Stimulated activated naive CD8-positive, alpha-beta T cell treated with anti-CD3 and anti-CD28 coated beads, Interleukin-15, amount 100 ng/mL, for 72 hours (primary cell): Measurements from ENCODE around the gene RASGRP3.

Experiments used
- ATAC-seq: fragments of 150-1000 bp; cut with Tn5 transposase; 2 replicates; pipeline ENCODE4 v1.10.0; 2021; ENCODE audit warnings: mild to moderate bottlenecking, moderate library complexity
- DNase-seq, 2 donors: peaks; one replicate each; pipeline ENCODE4 v3.0.0; 2021 to 2022
- H3K27ac Mint-ChIP-seq, 2 donors: one replicate each; pipeline ENCODE4 v1.8.0; 2022; ENCODE audit warnings: mild to moderate bottlenecking in 2 of 2, mixed read lengths in 2 of 2, moderate library complexity in 2 of 2
- H3K27me3 Mint-ChIP-seq: one replicate; pipeline ENCODE4 v1.8.0; 2022; ENCODE audit warnings: mixed read lengths
- H3K4me1 Mint-ChIP-seq: one replicate; pipeline ENCODE4 v1.8.0; 2022; ENCODE audit warnings: mild to moderate bottlenecking, mixed read lengths
- H3K4me3 Mint-ChIP-seq, 2 donors: one replicate each; pipeline ENCODE4 v1.8.0; 2022; ENCODE audit warnings: mild to moderate bottlenecking in 2 of 2, mixed read lengths in 2 of 2, moderate library complexity in 1 of 2
- H3K9me3 Mint-ChIP-seq, 2 donors: one replicate each; pipeline ENCODE4 v1.8.0; 2022; ENCODE audit warnings: mixed read lengths in 2 of 2

Gene RASGRP3

DNA sequence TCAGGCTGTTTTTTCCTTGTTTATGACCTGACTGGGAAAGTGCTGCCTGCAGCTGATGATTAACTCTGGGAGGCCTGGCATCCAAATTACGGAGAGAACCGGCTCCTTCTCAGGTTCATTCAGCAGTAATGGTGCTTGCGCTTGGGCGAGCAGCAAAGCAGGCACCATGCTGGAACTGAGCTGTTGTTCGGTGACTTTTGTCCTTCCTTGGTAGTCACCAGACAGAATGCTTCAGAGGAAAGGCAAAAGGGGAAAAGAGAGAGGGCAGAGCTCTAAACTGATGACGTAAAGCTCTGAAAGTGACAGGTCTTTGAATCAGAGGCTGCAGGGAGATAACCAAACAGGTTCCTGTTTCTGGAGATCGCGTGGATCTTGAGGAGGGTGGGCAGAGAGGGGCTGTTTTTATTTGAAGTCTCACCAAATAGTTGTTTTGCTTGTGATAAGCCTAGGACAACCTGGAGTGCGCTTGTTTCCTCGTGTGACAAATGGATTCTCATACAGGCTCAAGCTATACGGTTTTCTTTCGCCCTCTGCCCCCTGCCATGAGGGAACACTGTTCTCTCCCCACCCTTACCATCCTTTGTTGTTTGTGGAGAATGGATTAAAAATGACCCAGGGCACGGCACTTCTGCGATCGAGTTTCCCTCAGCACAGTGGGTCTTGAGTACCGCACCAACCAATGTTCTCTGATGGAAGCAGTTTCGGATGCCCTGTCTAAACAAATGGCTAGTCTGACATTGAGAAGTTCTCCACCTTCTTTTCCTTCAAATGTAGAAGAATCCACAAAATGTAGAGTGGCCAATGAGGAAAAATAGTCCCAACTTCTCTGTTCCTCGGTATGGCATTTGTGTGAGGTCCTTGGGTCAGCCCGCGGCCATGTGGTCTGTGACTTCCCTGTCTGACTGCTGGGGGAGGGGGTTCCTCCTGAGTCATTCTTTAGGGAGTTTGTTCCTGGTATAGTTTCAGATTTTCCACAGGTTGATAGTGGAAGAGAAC, 1.3 kb downstream of the RASGRP3 start:
- H3K4me3 Mint-ChIP-seq: peak overlapping the region; percentile 86 to 91
- DNase-seq: peak in 1 of 2 donors; percentile 23
- no peak for ATAC-seq

DNA sequence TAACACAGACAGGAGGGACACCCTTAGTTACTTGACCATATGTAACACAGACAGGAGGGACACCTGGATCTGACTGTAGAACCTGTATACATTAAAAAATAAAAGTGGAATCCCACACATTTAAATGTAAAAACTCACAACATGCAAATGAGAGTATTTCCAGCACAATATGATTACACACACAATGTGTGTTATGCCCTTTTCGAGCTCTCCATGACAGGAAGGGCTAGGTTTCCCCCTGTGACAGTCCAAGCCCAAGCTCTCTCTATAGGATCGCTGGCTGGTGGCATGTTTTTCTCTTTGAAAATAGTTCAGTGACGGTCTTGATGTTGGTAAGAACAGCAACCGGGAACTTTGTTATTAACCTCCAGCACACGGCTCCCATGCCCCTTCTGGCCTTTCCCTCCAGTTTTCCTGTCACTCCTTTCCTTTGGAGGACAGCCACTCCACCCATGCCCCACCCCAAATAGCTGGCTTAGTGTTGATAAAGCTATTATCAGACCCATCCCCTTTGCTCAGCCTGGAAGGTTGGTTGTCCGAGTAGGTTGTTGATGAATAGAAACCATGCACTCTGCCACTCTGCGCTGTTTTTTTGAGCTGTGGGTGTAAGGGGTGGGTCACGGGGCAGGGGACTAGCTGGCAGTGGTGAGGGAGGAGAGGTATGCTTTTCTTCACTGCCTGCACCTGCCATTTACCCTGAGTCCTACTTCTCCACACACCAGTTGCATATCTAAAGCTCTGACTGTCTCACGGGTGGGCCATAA, 2.7 kb downstream of the RASGRP3 start:
- no peak for DNase-seq
- H3K27ac Mint-ChIP-seq: no peak overlapping the region
- H3K4me3 Mint-ChIP-seq: no peak overlapping the region
- no peaks in the 10 kb centered on the region for H3K27me3 Mint-ChIP-seq
- H3K4me1 Mint-ChIP-seq: peaks cover 56% of the 10 kb centered on the region
- no peak for ATAC-seq
- no peaks in the 10 kb centered on the region for H3K9me3 Mint-ChIP-seq

More for the DNA sequence above, 1.3 kb downstream of the RASGRP3 start:
- H3K9me3 Mint-ChIP-seq: no peaks in the 10 kb centered on the region
- peaks cover 43% of the 10 kb centered on the region for H3K4me1 Mint-ChIP-seq
- no peaks in the 10 kb centered on the region for H3K27me3 Mint-ChIP-seq
- peak overlapping the region; percentile 93 to 98 for H3K27ac Mint-ChIP-seq

GRCh38 chr2:33482518-33482917, 6.1 kb downstream of the RASGRP3 start:
- no peaks in the 10 kb centered on the region for H3K27me3 Mint-ChIP-seq
- no peak overlapping the region for H3K27ac Mint-ChIP-seq
- no peak overlapping the region for H3K4me3 Mint-ChIP-seq
- H3K4me1 Mint-ChIP-seq: peaks cover 44% of the 10 kb centered on the region
- H3K9me3 Mint-ChIP-seq: peaks cover 4 to 12% of the 10 kb centered on the region in 2 donors
- ATAC-seq (no peak), DNase-seq (no peak)

- H3K9me3 Mint-ChIP-seq: peaks cover 4 to 12% of the 10 kb centered on the region in 2 donors
- H3K27ac Mint-ChIP-seq: no peak overlapping the region
- ATAC-seq (no peak), DNase-seq (no peak)
- H3K4me1 Mint-ChIP-seq: peaks cover 44% of the 10 kb centered on the region
- H3K4me3 Mint-ChIP-seq: no peak overlapping the region
- no peaks in the 10 kb centered on the region for H3K27me3 Mint-ChIP-seq
These were observed 7.7 kb downstream of the RASGRP3 start for GRCh38 chr2:33484042-33484621.

DNA sequence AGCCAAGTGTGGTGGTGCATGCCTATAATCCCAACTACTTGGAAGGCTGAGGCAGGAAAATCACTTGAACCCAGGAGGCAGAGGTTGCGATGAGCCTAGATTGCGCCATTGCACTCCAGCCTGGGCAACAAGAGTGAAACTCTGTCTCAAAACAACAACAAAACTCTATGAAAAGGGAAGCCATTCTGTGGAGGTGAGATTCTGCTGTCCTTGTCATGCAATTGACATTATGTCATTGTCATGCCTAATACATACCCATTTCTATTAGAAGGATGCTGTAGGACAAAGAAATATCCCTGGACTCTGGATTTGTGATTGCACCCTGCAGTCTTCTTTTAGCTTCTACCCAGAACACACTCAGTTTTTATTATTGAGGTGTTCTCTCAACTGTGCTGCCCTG, 8.6 kb downstream of the RASGRP3 start:
- H3K4me1 Mint-ChIP-seq: peaks cover 38% of the 10 kb centered on the region
- no peak for DNase-seq
- H3K27me3 Mint-ChIP-seq: no peaks in the 10 kb centered on the region
- peaks cover 4 to 12% of the 10 kb centered on the region in 2 donors for H3K9me3 Mint-ChIP-seq
- no peak overlapping the region for H3K4me3 Mint-ChIP-seq
- H3K27ac Mint-ChIP-seq: no peak overlapping the region
- no peak for ATAC-seq

DNA sequence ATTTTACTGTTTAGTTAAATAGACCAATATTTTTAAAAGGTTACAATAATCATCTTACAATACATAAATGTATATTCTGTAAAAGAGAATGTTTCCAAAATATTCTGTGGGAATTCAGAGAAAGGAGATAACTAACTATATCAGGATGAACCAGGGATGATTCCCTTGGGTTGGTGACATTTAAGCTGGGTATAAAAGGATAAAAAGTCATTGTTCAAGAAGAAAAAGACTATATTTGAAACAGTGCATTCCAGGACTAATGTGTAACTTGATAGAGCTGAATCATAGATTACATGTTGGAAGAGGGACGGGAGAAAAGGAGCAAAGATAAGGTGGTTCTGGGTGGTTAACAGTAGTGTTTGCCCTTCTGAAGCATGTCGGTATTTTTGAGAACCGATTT, 10.1 kb downstream of the RASGRP3 start:
- no peak overlapping the region for H3K27ac Mint-ChIP-seq
- peaks cover 40% of the 10 kb centered on the region for H3K4me1 Mint-ChIP-seq
- no peak overlapping the region for H3K4me3 Mint-ChIP-seq
- H3K27me3 Mint-ChIP-seq: no peaks in the 10 kb centered on the region
- ATAC-seq (no peak), DNase-seq (no peak)
- H3K9me3 Mint-ChIP-seq: peaks cover 4 to 12% of the 10 kb centered on the region in 2 donors

GRCh38 chr2:33488178-33488690, 11.8 kb downstream of the RASGRP3 start:
- Mint-ChIP-seq H3K27ac (peak overlapping the region; percentile 31 to 58), H3K9me3 (peaks cover 4 to 12% of the 10 kb centered on the region in 2 donors), H3K4me3 (peak overlapping the region in 1 of 2 donors; percentile 27), H3K27me3 (no peaks in the 10 kb centered on the region), H3K4me1 (peaks cover 34% of the 10 kb centered on the region)
- ATAC-seq (peak; percentile 81), DNase-seq (no peak)

DNA sequence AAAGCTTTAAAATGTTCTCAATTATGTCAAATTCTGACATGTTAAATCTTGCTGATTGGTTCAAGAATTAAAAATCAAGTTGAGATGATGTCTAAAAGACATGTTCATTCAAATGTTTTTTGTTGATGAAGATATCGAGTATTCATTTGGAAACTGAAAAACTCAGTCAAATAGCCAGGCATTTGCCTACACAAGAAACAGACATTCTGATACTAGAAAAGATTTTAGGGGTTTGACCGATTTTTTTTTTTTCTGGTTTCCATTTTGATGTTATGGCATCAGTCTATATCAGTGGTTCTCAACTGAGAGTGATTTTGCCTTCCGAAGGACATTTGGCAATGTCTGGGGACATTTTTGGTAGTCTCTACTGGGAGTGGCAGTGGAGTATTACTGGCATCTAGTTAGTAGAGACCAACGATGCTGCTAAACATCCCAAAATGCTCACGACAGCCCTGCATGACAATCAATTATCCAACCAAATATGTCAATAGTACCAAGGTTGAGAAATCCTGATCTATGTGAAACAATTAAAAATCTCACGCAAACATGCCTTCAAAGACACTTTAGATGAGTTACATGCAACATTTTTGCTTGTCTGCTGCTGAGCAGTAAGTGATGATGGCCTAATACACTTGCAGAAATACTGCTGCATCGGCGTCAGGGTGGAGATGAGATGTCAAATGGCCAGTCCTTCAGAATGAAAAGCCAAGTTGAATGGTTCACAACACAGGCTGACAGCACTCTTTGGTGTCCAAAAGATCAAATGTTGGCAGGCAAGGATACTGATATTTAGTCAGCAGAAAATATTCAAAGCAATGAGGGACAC, 12.5 kb downstream of the RASGRP3 start:
- Mint-ChIP-seq H3K27me3 (no peaks in the 10 kb centered on the region), H3K4me1 (peaks cover 30% of the 10 kb centered on the region), H3K27ac (no peak overlapping the region), H3K9me3 (peaks cover 4 to 12% of the 10 kb centered on the region in 2 donors), H3K4me3 (peak overlapping the region in 1 of 2 donors; percentile 27)
- DNase-seq (no peak), ATAC-seq (peak; percentile 76)

DNA sequence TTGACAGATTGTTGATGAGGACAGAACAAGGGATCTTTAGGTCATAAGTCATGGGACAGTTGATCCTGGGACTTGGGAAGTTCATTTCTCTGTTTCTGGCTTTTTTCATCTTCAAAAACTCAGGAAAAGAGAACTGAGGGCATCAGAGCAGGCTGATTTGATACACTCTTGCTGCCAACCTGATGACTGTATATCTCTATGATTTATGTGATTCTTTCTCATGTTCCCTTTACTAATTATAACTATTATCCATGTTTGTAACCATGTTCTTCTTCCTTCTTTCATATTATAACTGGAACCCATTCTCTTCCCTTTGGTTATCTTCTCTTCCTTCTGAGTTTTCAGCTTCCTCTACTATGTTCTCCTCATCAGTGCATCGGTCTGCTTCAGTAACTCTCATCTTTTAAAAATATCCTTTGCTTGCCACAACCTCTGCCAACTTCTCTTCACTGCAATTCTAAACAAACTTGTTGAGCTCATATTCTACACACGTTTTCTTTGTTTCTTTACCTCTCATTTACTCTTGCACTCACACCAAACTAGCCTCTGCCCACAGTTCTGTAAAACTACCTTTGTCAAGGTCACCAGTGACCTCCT, 13.5 kb downstream of the RASGRP3 start:
- no peak for ATAC-seq
- Mint-ChIP-seq H3K27me3 (no peaks in the 10 kb centered on the region), H3K4me1 (peaks cover 30% of the 10 kb centered on the region), H3K4me3 (no peak overlapping the region), H3K27ac (no peak overlapping the region), H3K9me3 (peaks cover 4 to 12% of the 10 kb centered on the region in 2 donors)
- no peak for DNase-seq

- ATAC-seq (no peak), DNase-seq (no peak)
- Mint-ChIP-seq H3K27ac (no peak overlapping the region), H3K27me3 (no peaks in the 10 kb centered on the region), H3K4me1 (peaks cover 44% of the 10 kb centered on the region), H3K4me3 (no peak overlapping the region), H3K9me3 (peaks cover 4 to 9% of the 10 kb centered on the region in 2 donors)
These were observed 15.1 kb downstream of the RASGRP3 start for GRCh38 chr2:33491441-33492084.

DNA sequence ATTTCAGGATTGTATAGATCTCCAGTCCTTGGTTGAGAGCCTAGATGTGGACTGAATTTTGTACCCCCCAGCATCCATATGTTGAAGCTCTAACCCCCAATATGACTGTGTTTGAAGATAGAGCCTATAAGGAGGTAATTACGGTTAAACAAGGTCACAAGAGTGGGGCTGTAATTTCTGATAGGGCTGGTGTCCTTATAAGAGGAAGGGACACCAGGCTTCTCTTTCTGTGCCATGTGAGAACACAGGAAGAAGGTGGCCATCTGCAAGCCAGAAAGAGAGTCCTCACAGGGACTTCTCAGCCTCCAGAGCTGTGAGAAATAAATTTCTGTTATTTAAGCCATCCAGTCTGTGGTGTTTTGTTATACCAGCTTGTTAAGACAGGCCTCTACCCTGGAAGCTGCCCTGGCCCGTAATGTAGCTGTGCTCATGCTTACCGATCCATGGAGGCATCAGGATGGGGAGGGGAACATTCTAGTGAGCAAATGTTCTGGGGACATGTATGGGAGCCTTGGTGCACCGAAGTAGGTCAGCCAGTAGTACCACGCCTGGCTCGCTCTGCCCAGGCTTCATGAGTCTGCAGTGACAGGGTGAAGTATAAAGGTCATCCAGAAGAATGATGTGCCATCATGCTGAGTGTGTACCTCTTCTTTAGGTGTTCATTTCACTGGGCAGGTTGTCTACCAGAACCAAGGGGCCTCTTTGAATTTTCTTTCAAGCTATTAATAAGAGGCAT, 16.1 kb downstream of the RASGRP3 start:
- H3K27ac Mint-ChIP-seq: no peak overlapping the region

GRCh38 chr2:33494155-33494779, 17.8 kb downstream of the RASGRP3 start:
- DNase-seq: no peak
- Mint-ChIP-seq H3K4me1 (peaks cover 48% of the 10 kb centered on the region), H3K9me3 (no peaks in the 10 kb centered on the region), H3K4me3 (no peak overlapping the region), H3K27ac (no peak overlapping the region), H3K27me3 (no peaks in the 10 kb centered on the region)
- ATAC-seq: no peak

More for the DNA sequence above, 16.1 kb downstream of the RASGRP3 start:
- no peak overlapping the region for H3K4me3 Mint-ChIP-seq
- DNase-seq (no peak), ATAC-seq (no peak)
- no peaks in the 10 kb centered on the region for H3K9me3 Mint-ChIP-seq
- no peaks in the 10 kb centered on the region for H3K27me3 Mint-ChIP-seq
- H3K4me1 Mint-ChIP-seq: peaks cover 46% of the 10 kb centered on the region
